Calu3 (cell line): ENCODE measurements around the gene ABTB2. TPM values are rescaled to one million over a fixed set of nuclear protein-coding genes. Genes with fewer than 3 reads are reported as not detected.

ENCODE experiments used
- BruUV-seq: library from RNA; stranded (reverse); fragments of 400-500 nt; replicated peaks from 2 replicates; lab custom pipeline; 2021; lab: Mats Ljungman, UMichigan
- CTCF ChIA-PET: fragments of 300-600 bp; sonication (Branson Sonifier 250); formaldehyde crosslinking; loops from one replicate; lab custom pipeline; 2022; ENCODE audit warnings: antibody characterized with exemption; lab: Charles Lee
- DNase-seq: peaks from one replicate; pipeline ENCODE4 v3.0.0; 2022
- H3K27ac Mint-ChIP-seq: one replicate; pipeline ENCODE4 v1.8.0; 2022; ENCODE audit warnings: mixed read lengths; ENCODE audit not compliant: unreplicated experiment
- H3K27me3 Mint-ChIP-seq: one replicate; pipeline ENCODE4 v1.8.0; 2022; ENCODE audit warnings: mixed read lengths; ENCODE audit not compliant: unreplicated experiment
- H3K36me3 Mint-ChIP-seq: one replicate; pipeline ENCODE4 v1.8.0; 2022; ENCODE audit warnings: mild to moderate bottlenecking, moderate library complexity, mixed read lengths; ENCODE audit not compliant: insufficient read depth, unreplicated experiment
- H3K4me1 Mint-ChIP-seq: one replicate; pipeline ENCODE4 v1.8.0; 2022; ENCODE audit warnings: mild to moderate bottlenecking, low read depth, mixed read lengths; ENCODE audit not compliant: unreplicated experiment
- H3K4me3 Mint-ChIP-seq: one replicate; pipeline ENCODE4 v1.8.0; 2022; ENCODE audit warnings: mild to moderate bottlenecking, low read depth, moderate library complexity, mixed read lengths; ENCODE audit not compliant: unreplicated experiment
- H3K9me3 Mint-ChIP-seq: one replicate; pipeline ENCODE4 v1.8.0; 2022; ENCODE audit warnings: low read depth, mixed read lengths; ENCODE audit not compliant: unreplicated experiment
- intact Hi-C: fragments of 100-400 bp; cut with micrococcal nuclease; formaldehyde crosslinking; loops from one replicate; pipeline ENCODE4 v1.10.0; 2022; ENCODE audit not compliant: unreplicated experiment
- total RNA-seq: library from RNA; stranded (reverse); gene quantifications from 2 replicates; pipeline ENCODE4 v1.2.3, GENCODE V29; 2022
- TF ChIP-seq, protein P1 (sequence below): fragments of 200-600 bp; IDR thresholded peaks from one replicate; pipeline ENCODE4 v1.8.0; 2022; ENCODE audit warnings: antibody characterized with exemption; ENCODE audit not compliant: unreplicated experiment

Gene ABTB2
- total RNA-seq, 1 experiment from 2014 or later, result 24.8 TPM

DNA sequence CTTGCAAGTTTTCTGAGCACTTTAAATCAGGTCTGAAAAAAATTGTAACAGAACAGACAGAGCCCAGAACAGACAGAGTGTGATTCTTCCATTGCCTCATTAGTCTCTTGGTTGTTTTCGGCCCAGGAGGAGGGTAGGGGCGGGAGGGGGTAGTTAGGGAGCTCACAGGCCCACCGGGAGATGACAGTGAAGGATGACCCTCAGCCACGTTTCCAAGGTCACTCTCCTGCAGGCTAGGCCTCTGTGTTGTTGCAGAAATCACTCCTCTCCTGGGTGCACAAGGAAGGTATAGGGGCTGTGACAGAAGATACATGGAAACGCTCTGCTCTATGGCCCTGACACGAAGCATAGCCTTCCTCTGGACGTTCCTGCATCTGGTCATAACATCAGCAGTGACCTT, 69.3 kb downstream of the ABTB2 start:
- Mint-ChIP-seq H3K36me3 (no peaks in the 10 kb centered on the region), H3K9me3 (peaks cover 2% of the 10 kb centered on the region), H3K4me3 (no peak overlapping the region), H3K4me1 (peaks cover 27% of the 10 kb centered on the region), H3K27ac (no peak overlapping the region), H3K27me3 (no peaks in the 10 kb centered on the region)
- no peak for DNase-seq
- BruUV-seq, result no TSS peak
- TF ChIP-seq, protein P1, sequence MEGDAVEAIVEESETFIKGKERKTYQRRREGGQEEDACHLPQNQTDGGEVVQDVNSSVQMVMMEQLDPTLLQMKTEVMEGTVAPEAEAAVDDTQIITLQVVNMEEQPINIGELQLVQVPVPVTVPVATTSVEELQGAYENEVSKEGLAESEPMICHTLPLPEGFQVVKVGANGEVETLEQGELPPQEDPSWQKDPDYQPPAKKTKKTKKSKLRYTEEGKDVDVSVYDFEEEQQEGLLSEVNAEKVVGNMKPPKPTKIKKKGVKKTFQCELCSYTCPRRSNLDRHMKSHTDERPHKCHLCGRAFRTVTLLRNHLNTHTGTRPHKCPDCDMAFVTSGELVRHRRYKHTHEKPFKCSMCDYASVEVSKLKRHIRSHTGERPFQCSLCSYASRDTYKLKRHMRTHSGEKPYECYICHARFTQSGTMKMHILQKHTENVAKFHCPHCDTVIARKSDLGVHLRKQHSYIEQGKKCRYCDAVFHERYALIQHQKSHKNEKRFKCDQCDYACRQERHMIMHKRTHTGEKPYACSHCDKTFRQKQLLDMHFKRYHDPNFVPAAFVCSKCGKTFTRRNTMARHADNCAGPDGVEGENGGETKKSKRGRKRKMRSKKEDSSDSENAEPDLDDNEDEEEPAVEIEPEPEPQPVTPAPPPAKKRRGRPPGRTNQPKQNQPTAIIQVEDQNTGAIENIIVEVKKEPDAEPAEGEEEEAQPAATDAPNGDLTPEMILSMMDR, result no peak
- intact Hi-C loops, result no loop called here
- CTCF ChIA-PET, result interaction anchor here (1.1 kb wide), 1 partner anchor 114 kb away, joined by 5 read pairs; no protein-coding TSS in a partner anchor

DNA sequence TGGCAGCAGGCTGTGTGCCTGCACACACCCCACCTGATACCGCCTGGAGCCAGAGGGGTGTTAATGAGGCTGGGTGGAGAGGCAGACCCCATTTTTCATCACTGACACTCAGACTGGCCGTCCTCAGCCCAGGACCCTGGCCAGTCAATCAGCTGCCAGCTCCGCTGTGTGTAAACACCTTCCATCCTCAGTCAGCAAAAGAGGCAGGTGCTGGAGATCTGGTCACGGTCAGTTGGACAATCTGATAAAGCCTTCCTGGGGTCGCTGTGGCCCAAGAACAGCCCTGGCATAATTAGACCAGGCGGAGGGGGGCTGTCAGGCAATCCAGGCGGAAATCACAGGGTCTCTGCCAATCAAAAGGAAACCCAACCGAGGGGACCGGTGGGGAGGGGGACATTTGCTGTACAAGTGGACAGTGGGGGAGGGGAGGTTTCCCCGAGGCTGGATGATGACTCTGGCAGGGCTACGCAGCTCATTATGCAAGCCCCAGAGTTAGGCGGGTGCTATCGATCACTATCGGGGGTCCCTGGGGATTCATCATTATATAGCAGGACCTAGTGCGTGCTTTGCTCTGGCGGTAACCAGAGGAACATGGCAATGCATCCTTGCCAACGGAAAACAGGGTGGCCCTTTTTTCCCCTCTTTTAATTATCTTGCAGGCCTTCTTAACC, 72.9 kb downstream of the ABTB2 start:
- Mint-ChIP-seq H3K36me3 (no peaks in the 10 kb centered on the region), H3K4me1 (peaks cover 27% of the 10 kb centered on the region), H3K4me3 (no peak overlapping the region), H3K27ac (no peak overlapping the region), H3K27me3 (no peaks in the 10 kb centered on the region), H3K9me3 (peaks cover 2% of the 10 kb centered on the region)
- intact Hi-C loops, result no loop called here
- CTCF ChIA-PET, result no interaction called here
- BruUV-seq, result no TSS peak
- no peak for DNase-seq
- TF ChIP-seq, protein P1, result no peak

DNA sequence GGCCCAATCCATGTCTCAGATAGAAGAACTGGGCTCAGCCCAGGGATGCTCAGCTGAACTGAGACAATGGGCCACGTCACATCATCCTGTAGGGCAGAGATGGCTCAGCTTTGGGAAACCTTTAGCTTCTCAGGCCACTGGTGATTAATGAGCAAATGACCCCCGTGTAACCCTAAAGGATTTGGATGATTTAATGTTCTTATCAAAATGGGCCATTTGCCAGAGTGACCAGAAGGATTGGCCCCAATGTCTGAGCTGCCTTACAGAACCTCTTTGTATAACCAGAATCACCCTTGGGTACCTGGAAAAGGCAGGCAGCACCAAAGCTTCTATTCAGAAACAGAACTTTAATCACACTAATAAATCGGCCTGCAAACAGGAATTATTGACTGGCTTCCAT, 73.7 kb downstream of the ABTB2 start:
- intact Hi-C loops, result no loop called here
- H3K4me1 Mint-ChIP-seq, result peaks cover 27% of the 10 kb centered on the region
- H3K27me3 Mint-ChIP-seq, result no peaks in the 10 kb centered on the region
- CTCF ChIA-PET, result interaction anchor here (0.5 to 1.2 kb wide), 2 partner anchors 16 to 18 kb away, joined by 3 read pairs; no protein-coding TSS in a partner anchor
- TF ChIP-seq, protein P1, result no peak
- no peak overlapping the region for H3K4me3 Mint-ChIP-seq
- no peaks in the 10 kb centered on the region for H3K36me3 Mint-ChIP-seq
- H3K27ac Mint-ChIP-seq, result no peak overlapping the region
- peaks cover 2% of the 10 kb centered on the region for H3K9me3 Mint-ChIP-seq
- no peak for DNase-seq
- BruUV-seq, result no TSS peak

DNA sequence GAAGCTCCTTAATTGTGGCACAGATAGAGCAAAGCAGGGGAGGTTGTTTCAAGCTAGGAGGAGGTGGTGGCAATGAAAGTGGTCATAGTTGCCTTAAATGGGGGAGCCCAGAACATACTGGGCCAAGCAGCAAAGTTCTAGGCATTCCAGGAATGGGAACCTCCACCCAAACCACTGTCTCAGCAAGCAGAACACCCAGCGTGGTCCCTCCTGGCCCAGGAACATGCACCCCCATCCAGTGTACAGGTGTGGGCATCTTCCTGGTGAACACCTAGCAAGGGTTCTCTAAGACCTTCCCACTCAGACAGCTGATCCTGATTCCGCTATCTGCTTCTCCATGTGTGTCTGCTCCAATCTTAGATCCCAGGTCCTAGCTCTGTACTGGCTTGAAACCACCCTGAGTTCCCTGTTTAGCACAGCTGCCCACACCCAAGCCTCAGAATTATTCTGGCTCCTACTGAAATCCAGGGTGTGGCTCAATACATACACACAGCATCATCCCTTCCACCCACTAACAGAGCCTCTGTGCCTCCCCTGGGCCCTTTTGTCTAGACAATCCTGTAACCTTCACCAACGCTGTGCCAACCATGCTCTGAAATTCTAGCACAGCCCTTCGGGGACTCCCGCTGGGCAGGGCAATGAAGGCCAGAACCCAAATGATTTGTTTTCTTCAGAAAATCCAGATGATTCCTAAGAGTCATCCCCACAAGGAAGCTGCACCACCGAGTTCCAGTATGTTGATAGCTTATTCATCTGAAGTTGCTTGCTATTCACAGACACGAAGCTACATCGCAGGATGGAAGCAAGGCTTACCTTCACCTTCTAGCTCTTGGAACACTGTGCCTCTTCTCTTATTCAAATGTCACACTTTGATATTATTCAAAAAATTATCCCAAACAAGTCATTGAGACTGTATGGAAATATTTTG, 76.6 kb downstream of the ABTB2 start:
- H3K27me3 Mint-ChIP-seq, result no peaks in the 10 kb centered on the region
- H3K4me3 Mint-ChIP-seq, result no peak overlapping the region
- BruUV-seq, result no TSS peak
- intact Hi-C loops, result no loop called here
- TF ChIP-seq, protein P1, result no peak
- H3K27ac Mint-ChIP-seq, result no peak overlapping the region
- CTCF ChIA-PET, result interaction anchor here (1.5 kb wide), 1 partner anchor 18 kb away, joined by 4 read pairs; no protein-coding TSS in a partner anchor
- no peaks in the 10 kb centered on the region for H3K9me3 Mint-ChIP-seq
- no peaks in the 10 kb centered on the region for H3K36me3 Mint-ChIP-seq
- H3K4me1 Mint-ChIP-seq, result peaks cover 24% of the 10 kb centered on the region
- no peak for DNase-seq
